Measurements from ENCODE around the gene MCC.

MCC gene

GRCh38 chr5:113218200-113218599, 270.1 kb downstream of the MCC start:
- no peak for DNase-seq

- no peak for DNase-seq
Observed at GRCh38 chr5:113217619-113218184, 270.6 kb downstream of the MCC start.

- no peak for DNase-seq
Observed at GRCh38 chr5:113216545-113216944, 271.7 kb downstream of the MCC start.

GRCh38 chr5:113215401-113216060, 272.7 kb downstream of the MCC start:
- no peak for DNase-seq

- no peak for DNase-seq
Observed at GRCh38 chr5:113214606-113215323, 273.5 kb downstream of the MCC start.

GRCh38 chr5:113213551-113214425, 274.5 kb downstream of the MCC start:
- DNase-seq: no peak

GRCh38 chr5:113212244-113212920, 275.9 kb downstream of the MCC start:
- DNase-seq: no peak

GRCh38 chr5:113209498-113209897, 278.8 kb downstream of the MCC start:
- no peak for DNase-seq

- no peak for DNase-seq
Observed at GRCh38 chr5:113205807-113206206, 282.4 kb downstream of the MCC start.

- no peak for DNase-seq
Observed at GRCh38 chr5:113205323-113205722, 282.9 kb downstream of the MCC start.

GRCh38 chr5:113204525-113205161, 283.6 kb downstream of the MCC start:
- DNase-seq: no peak

GRCh38 chr5:113203916-113204315, 284.3 kb downstream of the MCC start:
- DNase-seq: no peak

- DNase-seq: no peak
Observed at GRCh38 chr5:113202746-113203716, 285.2 kb downstream of the MCC start.

- no peak for DNase-seq
Observed at GRCh38 chr5:113202287-113202686, 286.0 kb downstream of the MCC start.

- DNase-seq: no peak
Observed at GRCh38 chr5:113201715-113202114, 286.5 kb downstream of the MCC start.

GRCh38 chr5:113199122-113199905, 288.9 kb downstream of the MCC start:
- DNase-seq: no peak

GRCh38 chr5:113197456-113198200, 290.6 kb downstream of the MCC start:
- no peak for DNase-seq

GRCh38 chr5:113195771-113196170, 292.5 kb downstream of the MCC start:
- DNase-seq: no peak

- no peak for DNase-seq
Observed at GRCh38 chr5:113195251-113195650, 293.0 kb downstream of the MCC start.
